CMK (cell line): Measurements from ENCODE around the gene AURKAIP1.
"Not testable (repeated sequence)": the region's sequence is repeated elsewhere in the genome, so short reads cannot be mapped to it uniquely, and the experiment has no call there.

Experiments
- DNase-seq: peaks from one replicate; pipeline ENCODE4 v3.0.0-alpha.2; 2010; ENCODE audit warnings: low read depth

AURKAIP1 gene

GRCh38 chr1:1374929-1375662 is at the start of gene AURKAIP1:
Gene AURKAIP1 (minus strand): TSS chr1:1375207. CDS start chr1:1374756, 451 bp downstream.
- DNase-seq = peak; percentile 100

GRCh38 chr1:1424707-1425106 is 49.7 kb upstream of the AURKAIP1 start:
- no peak for DNase-seq

- DNase-seq = no peak
Observed at GRCh38 chr1:1423245-1423597, 48.2 kb upstream of the AURKAIP1 start.

- no peak for DNase-seq
Observed at GRCh38 chr1:1422465-1423244, 47.6 kb upstream of the AURKAIP1 start.

GRCh38 chr1:1421907-1422464 is 47.0 kb upstream of the AURKAIP1 start:
- no peak for DNase-seq

GRCh38 chr1:1421147-1421906 is 46.3 kb upstream of the AURKAIP1 start, which contains the start of gene ANKRD65:
Gene ANKRD65 (minus strand): TSS chr1:1421276. CDS start chr1:1421005, 271 bp downstream.
- DNase-seq = no peak

GRCh38 chr1:1420654-1421141 is 45.7 kb upstream of the AURKAIP1 start:
- DNase-seq = no peak

- no peak for DNase-seq
Observed at GRCh38 chr1:1419813-1420653, 45.0 kb upstream of the AURKAIP1 start.

GRCh38 chr1:1419363-1419812 is 44.4 kb upstream of the AURKAIP1 start:
- no peak for DNase-seq

GRCh38 chr1:1418464-1419362 is 43.7 kb upstream of the AURKAIP1 start:
- DNase-seq = no peak

- DNase-seq = not testable (repeated sequence)
Observed at GRCh38 chr1:1417825-1418463, 42.9 kb upstream of the AURKAIP1 start.

GRCh38 chr1:1417396-1417795 is 42.4 kb upstream of the AURKAIP1 start:
- DNase-seq = not testable (repeated sequence)

GRCh38 chr1:1415751-1416150 is 40.7 kb upstream of the AURKAIP1 start:
- DNase-seq = no peak

GRCh38 chr1:1412311-1412902 is 37.4 kb upstream of the AURKAIP1 start:
- not testable (repeated sequence) for DNase-seq

GRCh38 chr1:1411626-1412025 is 36.6 kb upstream of the AURKAIP1 start:
- DNase-seq = no peak

- not testable (repeated sequence) for DNase-seq
Observed at GRCh38 chr1:1410238-1410637, 35.2 kb upstream of the AURKAIP1 start.

- DNase-seq = no peak
Observed at GRCh38 chr1:1407636-1408318, 32.8 kb upstream of the AURKAIP1 start.
